PC-9 (cell line): ENCODE data around the gene KCNJ14. TPM values are rescaled to one million over a fixed set of nuclear protein-coding genes. Genes with fewer than 3 reads are reported as not detected.

Source experiments
- BruUV-seq: library from RNA; stranded (reverse); fragments of 400-500 nt; replicated peaks from 2 replicates; lab custom pipeline; 2021; lab: Mats Ljungman, UMichigan
- CTCF ChIA-PET: fragments of 300-600 bp; sonication (Branson Sonifier 250); formaldehyde crosslinking; loops from one replicate; lab custom pipeline; 2022; ENCODE audit warnings: antibody characterized with exemption; lab: Charles Lee
- POLR2A ChIA-PET: fragments of 300-600 bp; sonication (Branson Sonifier 250); formaldehyde crosslinking; loops from one replicate; lab custom pipeline; 2022; ENCODE audit warnings: antibody characterized with exemption; ENCODE audit not compliant: unreplicated experiment; lab: Charles Lee
- DNase-seq, 2 experiments: peaks; one replicate each; pipeline versions ENCODE4 v3.0.0 to v3.0.0-alpha.2; 2015 to 2022; ENCODE audit warnings: mixed read lengths in 1 of 2
- H2AFZ ChIP-seq: fragments of 200-600 bp; sonication (generic); 2 replicates; pipeline ENCODE4 v1.8.1; 2017; ENCODE audit warnings: antibody characterized with exemption
- H3F3A ChIP-seq: fragments of 200-600 bp; sonication (generic); 2 replicates; pipeline ENCODE4 v1.8.1; 2017; ENCODE audit warnings: antibody characterized with exemption, mild to moderate bottlenecking, low read depth; ENCODE audit not compliant: insufficient read depth
- H3K27ac ChIP-seq: fragments of 200-600 bp; sonication (generic); 2 replicates; pipeline ENCODE4 v1.6.1; 2016; ENCODE audit warnings: mixed run types
- H3K27me3 ChIP-seq: fragments of 200-600 bp; sonication (generic); 2 replicates; pipeline ENCODE4 v1.6.1; 2016; ENCODE audit warnings: low read depth, mixed run types; ENCODE audit not compliant: insufficient read depth
- H3K36me3 ChIP-seq: fragments of 200-600 bp; sonication (generic); 2 replicates; pipeline ENCODE4 v1.6.1; 2016; ENCODE audit warnings: low read depth, mixed run types
- H3K4me1 ChIP-seq: fragments of 200-600 bp; sonication (generic); replicated peaks from 2 replicates; pipeline ENCODE4 v1.6.1; 2016; ENCODE audit warnings: mixed run types; ENCODE audit not compliant: insufficient read depth
- H3K4me2 ChIP-seq: fragments of 200-600 bp; sonication (generic); 2 replicates; pipeline ENCODE4 v1.6.1; 2017; ENCODE audit warnings: mixed run types
- H3K4me3 ChIP-seq: fragments of 200-600 bp; sonication (generic); 2 replicates; pipeline ENCODE4 v1.6.1; 2016; ENCODE audit warnings: mixed run types
- H3K79me2 ChIP-seq: fragments of 200-600 bp; sonication (generic); 2 replicates; pipeline ENCODE4 v1.6.1; 2017; ENCODE audit warnings: low read depth, mixed run types
- H3K9me2 ChIP-seq: fragments of 200-600 bp; sonication (generic); 2 replicates; pipeline ENCODE4 v1.8.1; 2017; ENCODE audit warnings: mild to moderate bottlenecking; ENCODE audit not compliant: insufficient read depth
- H3K9me3 ChIP-seq: fragments of 200-600 bp; sonication (generic); 2 replicates; pipeline ENCODE4 v1.8.1; 2016; ENCODE audit warnings: low read depth; ENCODE audit not compliant: insufficient read depth
- H4K20me1 ChIP-seq: fragments of 200-600 bp; sonication (generic); 2 replicates; pipeline ENCODE4 v1.8.1; 2017; ENCODE audit not compliant: insufficient read depth
- CTCF ChIP-seq: fragments of 200-600 bp; sonication (generic); conservative IDR thresholded peaks from 2 replicates; pipeline ENCODE4 v1.6.1; 2017; ENCODE audit warnings: mixed run types, antibody characterized with exemption, mild to moderate bottlenecking, moderate library complexity
- EZH2 ChIP-seq: fragments of 200-600 bp; sonication (generic); IDR thresholded peaks from 2 replicates; pipeline ENCODE4 v1.8.0; 2017; ENCODE audit warnings: antibody characterized with exemption, low read depth
- intact Hi-C: fragments of 100-400 bp; cut with micrococcal nuclease; formaldehyde crosslinking; loops from one replicate; pipeline ENCODE4 v1.10.0; 2022; ENCODE audit not compliant: unreplicated experiment
- total RNA-seq: library from RNA; stranded (reverse); gene quantifications from 2 replicates; pipeline ENCODE4 v1.2.3, GENCODE V29; 2021

Gene KCNJ14
- total RNA-seq, 1 experiment from 2014 or later: 5.4 TPM

GRCh38 chr19:48478339-48479256 is 23.2 kb downstream of the KCNJ14 start:
- no peak for DNase-seq
- CTCF ChIA-PET: no interaction called here
- POLR2A ChIA-PET: interaction anchor here (0.6 kb wide), 1 partner anchor 9 kb away, joined by 4 read pairs; no protein-coding TSS in a partner anchor
- Histone ChIP-seq H4K20me1 (peaks cover 35% of the 10 kb centered on the region), H3K27ac (no peak overlapping the region), H3K36me3 (peaks cover 10% of the 10 kb centered on the region), H3K79me2 (no peaks in the 10 kb centered on the region), H3K9me2 (no peaks in the 10 kb centered on the region), H3K4me3 (no peak overlapping the region), H3K4me2 (no peak overlapping the region), H3K27me3 (no peaks in the 10 kb centered on the region), H3F3A (peaks cover 48% of the 10 kb centered on the region; the same call in 1 of the 2 replicates), H3K4me1 (no peaks in the 10 kb centered on the region; the same call in 1 of the 2 replicates), H2AFZ (no peak overlapping the region), H3K9me3 (no peaks in the 10 kb centered on the region)
- intact Hi-C loops: no loop called here
- TF ChIP-seq EZH2: no peak
- no peak for TF ChIP-seq CTCF
- no TSS peak for BruUV-seq

GRCh38 chr19:48479686-48480085 is 24.3 kb downstream of the KCNJ14 start:
- Histone ChIP-seq H3K27ac (no peak overlapping the region), H3K36me3 (peaks cover 10% of the 10 kb centered on the region), H3K79me2 (no peaks in the 10 kb centered on the region), H3K4me2 (no peak overlapping the region), H2AFZ (no peak overlapping the region), H4K20me1 (peaks cover 30% of the 10 kb centered on the region), H3F3A (peaks cover 59% of the 10 kb centered on the region), H3K4me3 (no peak overlapping the region), H3K9me3 (no peaks in the 10 kb centered on the region), H3K27me3 (no peaks in the 10 kb centered on the region), H3K4me1 (no peaks in the 10 kb centered on the region; the same call in 1 of the 2 replicates), H3K9me2 (no peaks in the 10 kb centered on the region)
- POLR2A ChIA-PET: no interaction called here
- CTCF ChIA-PET: no interaction called here
- no peak for DNase-seq
- no peak for TF ChIP-seq EZH2
- TF ChIP-seq CTCF: no peak
- BruUV-seq: no TSS peak
- intact Hi-C loops: loop anchor here (10.0 kb wide), 1 partner anchor 485 kb away; the partner anchor contains the start of gene FTL

- CTCF ChIA-PET: no interaction called here
- intact Hi-C loops: loop anchor here (10.0 kb wide), 1 partner anchor 485 kb away; the partner anchor contains the start of gene FTL
- no peaks in the 10 kb centered on the region for H3K27me3 ChIP-seq
- H3K27ac ChIP-seq: no peak overlapping the region
- H3K36me3 ChIP-seq: peaks cover 10% of the 10 kb centered on the region
- H3K9me3 ChIP-seq: no peaks in the 10 kb centered on the region
- no peaks in the 10 kb centered on the region for H3K79me2 ChIP-seq
- no TSS peak for BruUV-seq
- no peak overlapping the region for H3K4me2 ChIP-seq
- H3F3A ChIP-seq: peaks cover 63% of the 10 kb centered on the region
- H2AFZ ChIP-seq: no peak overlapping the region
- DNase-seq: no peak
- H3K9me2 ChIP-seq: no peaks in the 10 kb centered on the region
- H3K4me1 ChIP-seq: no peaks in the 10 kb centered on the region; the same call in none of the 2 replicates
- POLR2A ChIA-PET: no interaction called here
- peaks cover 25% of the 10 kb centered on the region for H4K20me1 ChIP-seq
- TF ChIP-seq CTCF: no peak
- no peak for TF ChIP-seq EZH2
- H3K4me3 ChIP-seq: no peak overlapping the region
Observed at GRCh38 chr19:48480183-48480557, 24.8 kb downstream of the KCNJ14 start.
